GM12878 (cell line): ENCODE measurements around the gene HLTF. TPM values are rescaled to one million over a fixed set of nuclear protein-coding genes. Genes with fewer than 3 reads are reported as not detected.

Source experiments
- ATAC-seq: fragments of 200-7000 bp; cut with Tn5 transposase; 3 replicates; pipeline ENCODE4 v1.9.1; 2020; ENCODE audit warnings: mild to moderate bottlenecking, moderate library complexity
- BruUV-seq: library from RNA; stranded (reverse); fragments of 400-500 nt; replicated peaks from 2 replicates; lab custom pipeline; 2021; lab: Mats Ljungman, UMichigan
- CTCF ChIA-PET: fragments of 300-600 bp; sonication (Branson Sonifier 250); formaldehyde crosslinking; extraction: SDS; loops from one replicate; lab custom pipeline; 2021; ENCODE audit warnings: inconsistent platforms; lab: Yijun Ruan, JAX
- POLR2A ChIA-PET: fragments of 350-600 bp; formaldehyde crosslinking; extraction: SDS; loops from one replicate; lab custom pipeline; 2021; ENCODE audit warnings: inconsistent platforms; lab: Charles Lee
- RAD21 ChIA-PET: fragments of 300-600 bp; sonication (Branson Sonifier 250); formaldehyde crosslinking; loops from one replicate; lab custom pipeline; 2023; ENCODE audit warnings: antibody characterized with exemption; ENCODE audit not compliant: unreplicated experiment; lab: Charles Lee
- SMC1A ChIA-PET: fragments of 300-600 bp; sonication (Branson Sonifier 250); formaldehyde crosslinking; loops from one replicate; lab custom pipeline; 2023; ENCODE audit not compliant: unreplicated experiment, uncharacterized antibody; lab: Charles Lee
- DNase-seq: peaks from one replicate; pipeline ENCODE4 v3.0.0-alpha.2; 2011; ENCODE audit warnings: low read depth, low spot score
- FAIRE-seq: peaks from 3 replicates; lab custom pipeline; 2011; peaks lifted over from hg19 to GRCh38; lab: Jason Lieb, UNC
- H2AFZ ChIP-seq: 2 replicates; pipeline ENCODE4 v1.6.0; 2011; ENCODE audit warnings: low read depth, low read length, control low read depth; ENCODE audit not compliant: control insufficient read depth
- H3K27ac ChIP-seq: 2 replicates; pipeline ENCODE4 v1.5.1; 2011; ENCODE audit warnings: control low read depth; ENCODE audit not compliant: control insufficient read depth, insufficient read depth
- H3K27me3 ChIP-seq, 2 experiments: replicated peaks in 1 of 2; 2 replicates each; pipeline versions ENCODE4 v1.6.0 to v1.6.1; 2011; ENCODE audit warnings: low read length in 1 of 2; ENCODE audit not compliant: control insufficient read depth in 2 of 2, insufficient read depth in 2 of 2
- H3K36me3 ChIP-seq, 2 experiments: 2 replicates each; pipeline ENCODE4 v1.5.1; 2011; ENCODE audit warnings: low read length in 1 of 2; ENCODE audit not compliant: control insufficient read depth in 2 of 2, insufficient read depth in 2 of 2
- H3K4me1 ChIP-seq: 2 replicates; pipeline ENCODE4 v1.6.1; 2011; ENCODE audit warnings: mild to moderate bottlenecking, low read length, moderate library complexity, mixed read lengths; ENCODE audit not compliant: control insufficient read depth, insufficient read depth
- H3K4me2 ChIP-seq: 2 replicates; pipeline ENCODE4 v1.6.0; 2011; ENCODE audit warnings: control low read depth; ENCODE audit not compliant: control insufficient read depth, insufficient read depth
- H3K4me3 ChIP-seq: fragments of 200-600 bp; sonication (generic); 2 replicates; pipeline ENCODE4 v1.5.1; 2016
- H3K79me2 ChIP-seq: 2 replicates; pipeline ENCODE4 v1.6.0; 2011; ENCODE audit warnings: low read length; ENCODE audit not compliant: control insufficient read depth, insufficient read depth
- H3K9ac ChIP-seq: 2 replicates; pipeline ENCODE4 v1.8.0; 2011; ENCODE audit warnings: low read length, control low read depth, mixed read lengths; ENCODE audit not compliant: control insufficient read depth, insufficient read depth
- H3K9me3 ChIP-seq: replicated peaks from 3 replicates; pipeline ENCODE4 v1.5.1; 2011; ENCODE audit warnings: mild to moderate bottlenecking, low read length; ENCODE audit not compliant: control insufficient read depth, insufficient read depth
- H4K20me1 ChIP-seq: 2 replicates; pipeline ENCODE4 v1.6.0; 2011; ENCODE audit not compliant: control insufficient read depth, insufficient read depth
- CEBPB ChIP-seq, 2 experiments: fragments of 150-350 bp in 1 of 2; IDR thresholded peaks; 2 replicates each; pipeline ENCODE4 v1.6.1; 2012 to 2014; ENCODE audit warnings: low read depth in 2 of 2, low read length in 2 of 2, borderline replicate concordance in 1 of 2, inconsistent platforms in 1 of 2
- FOS ChIP-seq: IDR thresholded peaks from 3 replicates; pipeline ENCODE4 v1.6.1; 2011; ENCODE audit warnings: borderline replicate concordance; ENCODE audit not compliant: insufficient read length; ENCODE audit errors: extremely low read depth
- GATAD2B ChIP-seq: fragments of 450-650 bp; conservative IDR thresholded peaks from 2 replicates; pipeline ENCODE4 v1.6.1; 2017; ENCODE audit warnings: low read depth, mild to moderate bottlenecking, moderate library complexity
- IKZF2 ChIP-seq, 2 experiments: fragments of 450-650 bp; IDR thresholded peaks; 2 replicates each; pipeline ENCODE4 v1.6.1; 2017; ENCODE audit warnings: mild to moderate bottlenecking in 2 of 2, moderate library complexity in 2 of 2
- IRF5 ChIP-seq: fragments of 450-650 bp; IDR thresholded peaks from 2 replicates; pipeline ENCODE4 v1.6.1; 2017; ENCODE audit warnings: borderline replicate concordance
- KDM1A ChIP-seq: fragments of 200-600 bp; sonication (generic); IDR thresholded peaks from 2 replicates; pipeline ENCODE4 v1.6.1; 2016; ENCODE audit warnings: borderline replicate concordance
- NFXL1 ChIP-seq: fragments of 450-650 bp; IDR thresholded peaks from 2 replicates; pipeline ENCODE4 v1.6.1; 2017; ENCODE audit warnings: antibody characterized with exemption, mild to moderate bottlenecking, borderline replicate concordance
- NRF1 ChIP-seq: conservative IDR thresholded peaks from 2 replicates; pipeline ENCODE4 v1.6.1; 2011; ENCODE audit warnings: mild to moderate bottlenecking, low read depth, low read length, improper control_type of control experiment
- POU2F2 ChIP-seq: IDR thresholded peaks from 3 replicates; pipeline ENCODE4 v1.6.1; 2011; ENCODE audit warnings: low read depth, mild to moderate bottlenecking, low read length, borderline replicate concordance
- RELA ChIP-seq: fragments of 450-650 bp; IDR thresholded peaks from 2 replicates; pipeline ENCODE4 v1.8.0; 2014; ENCODE audit warnings: borderline replicate concordance; ENCODE audit not compliant: partially characterized antibody
- SP1 ChIP-seq: IDR thresholded peaks from one replicate; pipeline ENCODE4 v1.6.1; 2011; ENCODE audit warnings: low read depth, low read length
- SREBF2 ChIP-seq: IDR thresholded peaks from 2 replicates; pipeline ENCODE4 v1.6.1; 2012; ENCODE audit warnings: mild to moderate bottlenecking, low read length
- USF2 ChIP-seq: IDR thresholded peaks from 2 replicates; pipeline ENCODE4 v1.6.1; 2011; ENCODE audit warnings: low read depth, low read length, improper control_type of control experiment, borderline replicate concordance
- ZNF622 ChIP-seq: fragments of 450-650 bp; IDR thresholded peaks from 2 replicates; pipeline ENCODE4 v1.6.1; 2017; ENCODE audit warnings: mild to moderate bottlenecking, inconsistent platforms
- WGBS: methylation state at CpG from one replicate; pipeline ENCODE4 v1.1.6; 2016; ENCODE audit warnings: low lambda C conversion rate; ENCODE audit not compliant: insufficient replicate concordance, insufficient coverage; ENCODE audit errors: missing lambda C conversion rate; 5-methylcytosine and 5-hydroxymethylcytosine counted together
- in situ Hi-C: fragments of 300-500 bp; cut with MboI; formaldehyde crosslinking; loops from 9 replicates; pipeline ENCODE4 v1.14.3; 2018; ENCODE audit warnings: mixed read lengths
- intact Hi-C: fragments of 100-400 bp; cut with micrococcal nuclease; formaldehyde crosslinking; loops from one replicate; pipeline ENCODE4 v1.14.2; 2022; ENCODE audit not compliant: unreplicated experiment
- polyA plus RNA-seq, 11 experiments: library from polyadenylated mRNA; depleted of rRNA in 4 of 11; unstranded in 6 of 11; stranded (reverse) in 5 of 11; fragments of >200 nt; fragmentation: Nextera tagmentation in 4 of 11; fragmentation: Illumina TruSeq in 1 of 11; extraction: Ambion mirVana in 4 of 11; extraction: Trizol in 1 of 11; gene quantifications; 1 replicate in 1 of 11; 2 replicates in 10 of 11; pipeline versions ENCODE4 v1.2.1 to v1.2.3, GENCODE V29; 2011 to 2016; ENCODE audit warnings: inconsistent platforms in 2 of 11, missing spikeins in 2 of 11, low read depth in 1 of 11
- total RNA-seq, 4 experiments: library from RNA; depleted of rRNA in 3 of 4; stranded (reverse); fragments of >200 nt in 3 of 4; fragmentation: Illumina TruSeq in 1 of 4; extraction: Trizol in 1 of 4; gene quantifications; 2 replicates each; pipeline versions ENCODE4 v1.2.1 to v1.2.3, GENCODE V29; 2013 to 2021
- TF ChIP-seq, protein P1 (sequence below): fragments of 450-650 bp; formaldehyde crosslinking; IDR thresholded peaks from 2 replicates; pipeline ENCODE4 v1.5.0; 2022; ENCODE audit warnings: mild to moderate bottlenecking, missing genetic modification characterization
- TF ChIP-seq, protein P2 (sequence below): IDR thresholded peaks from 2 replicates; pipeline ENCODE4 v1.6.1; 2011; ENCODE audit warnings: borderline replicate concordance, low read depth, mild to moderate bottlenecking, moderate library complexity, low read length; ENCODE audit not compliant: insufficient read depth, poor library complexity, severe bottlenecking
- TF ChIP-seq, protein P3 (sequence below): IDR thresholded peaks from 2 replicates; pipeline ENCODE4 v1.6.1; 2011; ENCODE audit warnings: low read depth, mild to moderate bottlenecking, low read length, moderate library complexity, borderline replicate concordance; ENCODE audit errors: extremely low read depth

HLTF gene
- total and polyA plus RNA-seq, 10 of the 15 experiments (the other 5 are each of a cell fraction or from before 2014, with no cell fraction given) = 13.7 to 50.4 (median 31.7) TPM

GRCh38 chr3:148981273-148981672, 105.1 kb downstream of the HLTF start:
- no peaks in the 10 kb centered on the region; a peak in 1 of 4 replicates for H3K27me3 ChIP-seq
- no peak for FAIRE-seq
- BruUV-seq = no TSS peak
- H2AFZ ChIP-seq = no peak overlapping the region
- in situ Hi-C loops = no loop called here
- ChIA-PET CTCF (no interaction called here), SMC1A (no interaction called here), RAD21 (interaction anchor here (1.0 kb wide), 1 partner anchor 28 kb away, joined by 3 read pairs; no protein-coding TSS in a partner anchor), POLR2A (no interaction called here)
- DNase-seq = no peak
- no peaks in the 10 kb centered on the region for H3K36me3 ChIP-seq
- H3K27ac ChIP-seq = no peak overlapping the region
- H3K9ac ChIP-seq = no peak overlapping the region
- H4K20me1 ChIP-seq = no peaks in the 10 kb centered on the region
- H3K4me1 ChIP-seq = no peaks in the 10 kb centered on the region
- H3K4me3 ChIP-seq = no peak overlapping the region
- no peaks in the 10 kb centered on the region for H3K79me2 ChIP-seq
- WGBS = 29% methylated on average over 1 of the region's 1 CpG
- no peaks in the 10 kb centered on the region for H3K9me3 ChIP-seq
- intact Hi-C loops = no loop called here
- H3K4me2 ChIP-seq = no peak overlapping the region
- ATAC-seq = no peak
- TF ChIP-seq, protein P1, sequence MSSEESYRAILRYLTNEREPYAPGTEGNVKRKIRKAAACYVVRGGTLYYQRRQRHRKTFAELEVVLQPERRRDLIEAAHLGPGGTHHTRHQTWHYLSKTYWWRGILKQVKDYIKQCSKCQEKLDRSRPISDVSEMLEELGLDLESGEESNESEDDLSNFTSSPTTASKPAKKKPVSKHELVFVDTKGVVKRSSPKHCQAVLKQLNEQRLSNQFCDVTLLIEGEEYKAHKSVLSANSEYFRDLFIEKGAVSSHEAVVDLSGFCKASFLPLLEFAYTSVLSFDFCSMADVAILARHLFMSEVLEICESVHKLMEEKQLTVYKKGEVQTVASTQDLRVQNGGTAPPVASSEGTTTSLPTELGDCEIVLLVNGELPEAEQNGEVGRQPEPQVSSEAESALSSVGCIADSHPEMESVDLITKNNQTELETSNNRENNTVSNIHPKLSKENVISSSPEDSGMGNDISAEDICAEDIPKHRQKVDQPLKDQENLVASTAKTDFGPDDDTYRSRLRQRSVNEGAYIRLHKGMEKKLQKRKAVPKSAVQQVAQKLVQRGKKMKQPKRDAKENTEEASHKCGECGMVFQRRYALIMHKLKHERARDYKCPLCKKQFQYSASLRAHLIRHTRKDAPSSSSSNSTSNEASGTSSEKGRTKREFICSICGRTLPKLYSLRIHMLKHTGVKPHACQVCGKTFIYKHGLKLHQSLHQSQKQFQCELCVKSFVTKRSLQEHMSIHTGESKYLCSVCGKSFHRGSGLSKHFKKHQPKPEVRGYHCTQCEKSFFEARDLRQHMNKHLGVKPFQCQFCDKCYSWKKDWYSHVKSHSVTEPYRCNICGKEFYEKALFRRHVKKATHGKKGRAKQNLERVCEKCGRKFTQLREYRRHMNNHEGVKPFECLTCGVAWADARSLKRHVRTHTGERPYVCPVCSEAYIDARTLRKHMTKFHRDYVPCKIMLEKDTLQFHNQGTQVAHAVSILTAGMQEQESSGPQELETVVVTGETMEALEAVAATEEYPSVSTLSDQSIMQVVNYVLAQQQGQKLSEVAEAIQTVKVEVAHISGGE (CRISPR knock-in tag) = no peak
- TF ChIP-seq SP1 = no peak
- no peak for TF ChIP-seq USF2
- TF ChIP-seq NFXL1 = no peak
- TF ChIP-seq CEBPB (IDR thresholded peaks at IDR 0.05; ENCODE audit: borderline replicate concordance in 1 of 2, low read depth in 2 of 2, low read length in 2 of 2) = no peak
- no peak for TF ChIP-seq ZNF622
- TF ChIP-seq FOS = no peak
- TF ChIP-seq NRF1 = no peak
- TF ChIP-seq, protein P2, sequence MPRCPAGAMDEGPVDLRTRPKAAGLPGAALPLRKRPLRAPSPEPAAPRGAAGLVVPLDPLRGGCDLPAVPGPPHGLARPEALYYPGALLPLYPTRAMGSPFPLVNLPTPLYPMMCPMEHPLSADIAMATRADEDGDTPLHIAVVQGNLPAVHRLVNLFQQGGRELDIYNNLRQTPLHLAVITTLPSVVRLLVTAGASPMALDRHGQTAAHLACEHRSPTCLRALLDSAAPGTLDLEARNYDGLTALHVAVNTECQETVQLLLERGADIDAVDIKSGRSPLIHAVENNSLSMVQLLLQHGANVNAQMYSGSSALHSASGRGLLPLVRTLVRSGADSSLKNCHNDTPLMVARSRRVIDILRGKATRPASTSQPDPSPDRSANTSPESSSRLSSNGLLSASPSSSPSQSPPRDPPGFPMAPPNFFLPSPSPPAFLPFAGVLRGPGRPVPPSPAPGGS = no peak
- TF ChIP-seq, protein P3, sequence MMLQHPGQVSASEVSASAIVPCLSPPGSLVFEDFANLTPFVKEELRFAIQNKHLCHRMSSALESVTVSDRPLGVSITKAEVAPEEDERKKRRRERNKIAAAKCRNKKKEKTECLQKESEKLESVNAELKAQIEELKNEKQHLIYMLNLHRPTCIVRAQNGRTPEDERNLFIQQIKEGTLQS = no peak
- TF ChIP-seq GATAD2B = no peak
- no peak for TF ChIP-seq RELA
- no peak for TF ChIP-seq POU2F2
- TF ChIP-seq SREBF2 = no peak
- no peak for TF ChIP-seq IRF5
- TF ChIP-seq KDM1A = no peak
- TF ChIP-seq IKZF2 (IDR thresholded peaks at IDR 0.05) = no peak
